HG03571 (cell line): ENCODE results near the gene IL10.
"Not testable (repeated sequence)": the region's sequence is repeated elsewhere in the genome, so short reads cannot be mapped to it uniquely, and the experiment has no call there.

Experiments
- ATAC-seq: cut with Tn5 transposase; IDR thresholded peaks from one replicate; pipeline ENCODE4 v1.9.1; 2021; ENCODE audit not compliant: unreplicated experiment

Gene IL10

GRCh38 chr1:206768472-206769303 is 3.6 kb downstream of the IL10 start:
- ATAC-seq = no peak

- peak; percentile 41 for ATAC-seq
Measured at GRCh38 chr1:206766251-206766856, 5.9 kb downstream of the IL10 start.

GRCh38 chr1:206765771-206766170 is 6.5 kb downstream of the IL10 start:
- not testable (repeated sequence) for ATAC-seq

- not testable (repeated sequence) for ATAC-seq
Measured at GRCh38 chr1:206762741-206763364, 9.4 kb downstream of the IL10 start.

- no peak for ATAC-seq
Measured at GRCh38 chr1:206761159-206761768, 11.0 kb downstream of the IL10 start.

- ATAC-seq = no peak
Measured at GRCh38 chr1:206760590-206760989, 11.7 kb downstream of the IL10 start.

GRCh38 chr1:206757524-206758266 is 14.6 kb downstream of the IL10 start:
- no peak for ATAC-seq

- no peak for ATAC-seq
Measured at GRCh38 chr1:206754011-206754410, 18.3 kb downstream of the IL10 start.

GRCh38 chr1:206753141-206753540 is 19.2 kb downstream of the IL10 start:
- no peak for ATAC-seq

- ATAC-seq = no peak
Measured at GRCh38 chr1:206752481-206752880, 19.8 kb downstream of the IL10 start.

GRCh38 chr1:206751891-206752290 is 20.4 kb downstream of the IL10 start:
- ATAC-seq = no peak

GRCh38 chr1:206748348-206749030 is 23.8 kb downstream of the IL10 start:
- no peak for ATAC-seq

- ATAC-seq = no peak
Measured at GRCh38 chr1:206745301-206745700, 27.0 kb downstream of the IL10 start.

GRCh38 chr1:206744683-206745082 is 27.6 kb downstream of the IL10 start:
- ATAC-seq = no peak

GRCh38 chr1:206742719-206743383 is 29.4 kb downstream of the IL10 start:
- ATAC-seq = no peak

GRCh38 chr1:206741142-206741701 is 31.1 kb downstream of the IL10 start:
- no peak for ATAC-seq

GRCh38 chr1:206739411-206740076 is 32.8 kb downstream of the IL10 start:
- peak; percentile 81 for ATAC-seq

- no peak for ATAC-seq
Measured at GRCh38 chr1:206738370-206739366, 33.6 kb downstream of the IL10 start.
